Colonic mucosa (tissue), 4 donors: ENCODE measurements around the gene MKNK2. TPM values are rescaled to one million over a fixed set of nuclear protein-coding genes. Genes with fewer than 3 reads are reported as not detected.
A peak's percentile ranks its signal among the peaks of the same experiment; 100 is the strongest.

ENCODE experiments used
- DNase-seq: peaks from one replicate; pipeline ENCODE4 v3.0.0-alpha.2; 2020
- H3K27ac ChIP-seq: fragments of 200-600 bp; one replicate; pipeline ENCODE4 v1.8.0; 2021
- H3K27me3 ChIP-seq: fragments of 200-600 bp; one replicate; pipeline ENCODE4 v1.8.0; 2021
- H3K36me3 ChIP-seq: fragments of 200-600 bp; one replicate; pipeline ENCODE4 v1.8.0; 2021
- H3K4me1 ChIP-seq: fragments of 200-600 bp; one replicate; pipeline ENCODE4 v1.8.0; 2021; ENCODE audit warnings: mild to moderate bottlenecking
- H3K4me3 ChIP-seq: fragments of 200-600 bp; one replicate; pipeline ENCODE4 v1.8.0; 2021
- H3K9ac ChIP-seq, 2 donors: one replicate each; pipeline ENCODE4 v1.7.0; 2013; ENCODE audit warnings: control low read depth in 2 of 2, low read depth in 2 of 2, low read length in 2 of 2
- H3K9me3 ChIP-seq: fragments of 200-600 bp; one replicate; pipeline ENCODE4 v1.8.0; 2021
- CTCF ChIP-seq: fragments of 200-600 bp; IDR thresholded peaks from one replicate; pipeline ENCODE4 v1.8.0; 2022; ENCODE audit warnings: antibody characterized with exemption, mild to moderate bottlenecking
- intact Hi-C: fragments of 100-400 bp; cut with DNase I; formaldehyde crosslinking; loops from one replicate; pipeline ENCODE4 v1.14.1; 2022
- total RNA-seq, 2 donors: library from RNA; stranded (reverse); fragmentation: NEBNext Ultra II Directional in 1 of 2; extraction: Animal tissue kit (Norgen Biotek cat#: 25700) in 1 of 2; gene quantifications; one replicate each; pipeline ENCODE4 v1.2.1, GENCODE V29; 2021
- donor health status: healthy.
- donor health status: DM: no; HTN: no; CAD: no.
- donor health status: DM: no; HTN: no; CAD: no.

MKNK2 gene
- total RNA-seq, 2 donors from 2014 or later, result 358 to 589 TPM

DNA sequence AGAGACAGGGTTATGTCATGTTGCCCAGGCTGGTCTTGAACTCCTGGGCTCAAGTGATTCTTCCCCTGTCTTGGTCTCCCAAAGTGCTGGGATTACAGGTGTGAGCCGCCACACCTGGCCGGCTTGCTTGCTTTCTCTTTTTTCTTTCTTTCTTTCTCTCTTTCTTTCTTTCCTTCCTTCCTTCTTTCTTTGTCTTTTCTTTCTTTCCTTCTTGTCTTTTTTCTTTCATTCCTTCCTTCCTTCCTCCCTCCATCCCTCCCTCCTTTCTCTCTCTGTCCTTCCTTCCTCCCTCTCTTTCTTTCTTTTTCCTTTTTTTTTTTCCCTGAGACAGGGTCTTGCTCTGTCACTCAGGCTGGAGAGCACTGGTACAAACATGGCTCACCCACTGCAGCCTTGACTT, 28.8 kb downstream of the MKNK2 start:
- Histone ChIP-seq H3K27ac (no peak overlapping the region), H3K9ac (no peak overlapping the region), H3K4me3 (no peak overlapping the region), H3K36me3 (no peaks in the 10 kb centered on the region), H3K9me3 (no peaks in the 10 kb centered on the region), H3K4me1 (no peaks in the 10 kb centered on the region), H3K27me3 (no peaks in the 10 kb centered on the region)
- intact Hi-C loops, result no loop called here
- no peak for TF ChIP-seq CTCF
- no peak for DNase-seq

DNA sequence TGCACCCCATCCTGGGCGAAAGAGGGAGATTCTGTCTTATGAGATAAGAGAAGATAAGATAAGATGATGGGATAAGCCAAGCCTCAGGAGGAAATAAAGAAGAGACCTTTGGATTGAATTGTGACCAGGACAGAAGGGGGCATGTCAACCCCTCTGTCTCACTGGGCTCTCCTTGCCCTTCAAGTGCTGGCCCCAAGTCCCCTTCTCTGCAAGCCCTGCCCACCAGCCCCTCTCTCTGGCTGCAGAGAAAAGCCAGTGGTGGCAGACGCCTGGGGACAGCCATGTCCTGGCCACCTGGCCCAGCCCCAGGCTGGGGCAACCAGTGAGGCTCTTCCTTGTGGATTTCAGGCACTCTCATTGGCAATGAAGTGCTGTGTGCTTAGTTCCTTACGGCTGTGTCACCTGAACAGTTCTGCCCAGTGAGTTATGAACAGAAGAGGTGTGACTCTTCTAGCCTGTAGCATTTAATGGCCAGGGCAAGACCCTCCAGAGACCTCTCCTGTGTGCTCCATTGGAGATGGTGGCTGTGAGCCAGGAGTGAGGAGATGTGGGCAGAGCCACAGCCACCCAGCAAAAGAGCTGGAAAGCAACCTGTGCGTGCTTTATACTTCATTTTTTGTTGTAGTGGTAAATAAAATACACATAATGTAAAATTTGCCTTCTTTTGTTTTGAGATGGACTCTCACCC, 29.4 kb downstream of the MKNK2 start:
- H3K4me3 ChIP-seq, result no peak overlapping the region
- TF ChIP-seq CTCF, result no peak
- no peaks in the 10 kb centered on the region for H3K9me3 ChIP-seq
- H3K27ac ChIP-seq, result no peak overlapping the region
- no peaks in the 10 kb centered on the region for H3K4me1 ChIP-seq
- H3K36me3 ChIP-seq, result no peaks in the 10 kb centered on the region
- intact Hi-C loops, result no loop called here
- no peak overlapping the region for H3K9ac ChIP-seq
- DNase-seq, result no peak
- no peaks in the 10 kb centered on the region for H3K27me3 ChIP-seq

DNA sequence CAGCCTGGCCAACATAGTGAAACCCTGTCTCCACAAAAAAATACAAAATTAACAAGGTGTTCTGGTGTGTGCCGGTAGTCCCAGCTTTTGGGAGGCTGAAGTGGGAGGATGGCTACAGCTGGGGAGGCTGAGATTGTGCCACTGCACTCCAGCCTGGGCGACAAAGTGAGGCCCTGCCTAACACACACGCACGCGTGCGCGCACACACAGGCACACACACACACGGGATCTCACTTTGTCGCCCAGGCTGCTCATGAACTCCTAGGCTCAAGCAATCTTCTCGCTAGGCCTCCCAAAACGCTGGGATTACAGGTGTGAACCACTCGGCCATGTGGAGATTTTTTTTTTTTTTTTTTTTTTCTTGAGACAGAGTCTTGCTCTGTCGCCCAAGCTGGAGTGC, 32.3 kb downstream of the MKNK2 start:
- TF ChIP-seq CTCF, result no peak
- H3K9me3 ChIP-seq, result no peaks in the 10 kb centered on the region
- H3K4me3 ChIP-seq, result no peak overlapping the region
- H3K4me1 ChIP-seq, result no peaks in the 10 kb centered on the region
- no peaks in the 10 kb centered on the region for H3K27me3 ChIP-seq
- DNase-seq, result no peak
- no peak overlapping the region for H3K27ac ChIP-seq
- intact Hi-C loops, result loop anchor here (1.0 to 10.0 kb wide), 3 partner anchors 51 to 134 kb away; partner anchors contain the start of gene AP3D1
- H3K36me3 ChIP-seq, result no peaks in the 10 kb centered on the region
- no peak overlapping the region for H3K9ac ChIP-seq

- peak overlapping the region; percentile 12 for H3K4me3 ChIP-seq
- intact Hi-C loops, result loop anchor here (5.0 to 10.0 kb wide), 2 partner anchors 81 to 136 kb away; partner anchors contain the start of gene AP3D1
- no peaks in the 10 kb centered on the region for H3K27me3 ChIP-seq
- no peaks in the 10 kb centered on the region for H3K4me1 ChIP-seq
- no peaks in the 10 kb centered on the region for H3K9me3 ChIP-seq
- peak; percentile 85 for DNase-seq
- TF ChIP-seq CTCF, result no peak
- no peak overlapping the region for H3K27ac ChIP-seq
- H3K36me3 ChIP-seq, result no peaks in the 10 kb centered on the region
- H3K9ac ChIP-seq, result peak overlapping the region; percentile 3 to 43
Observed at GRCh38 chr19:2016041-2016807, 34.8 kb downstream of the MKNK2 start.

- no peaks in the 10 kb centered on the region for H3K36me3 ChIP-seq
- peak within 1 kb of the TSS; percentile 63 for H3K4me3 ChIP-seq
- intact Hi-C loops, result loop anchor here (5.0 to 10.0 kb wide), 2 partner anchors 81 to 137 kb away; partner anchors contain the start of gene AP3D1
- no peaks in the 10 kb centered on the region for H3K4me1 ChIP-seq
- H3K9me3 ChIP-seq, result no peaks in the 10 kb centered on the region
- TF ChIP-seq CTCF, result no peak
- peak; percentile 71 for DNase-seq
- H3K27me3 ChIP-seq, result no peaks in the 10 kb centered on the region
- H3K27ac ChIP-seq, result no peak within 1 kb of the TSS
- peak within 1 kb of the TSS; percentile 68 to 79 for H3K9ac ChIP-seq
Observed at GRCh38 chr19:2015608-2015950, 35.5 kb downstream of the MKNK2 start, which contains the start of gene BTBD2. BTBD2 (minus strand) TSS chr19:2015714; CDS start chr19:2015703, 11 bp downstream.
